Left lung (tissue), 10 donors: ENCODE measurements around the gene PCYOX1L. TPM values are rescaled to one million over a fixed set of nuclear protein-coding genes. Genes with fewer than 3 reads are reported as not detected.

Source experiments
- ATAC-seq: fragments of 200-7000 bp; cut with Tn5 transposase; one replicate; pipeline ENCODE4 v1.9.1; 2020; ENCODE audit warnings: moderate library complexity
- DNase-seq, 4 donors: peaks; one replicate each; pipeline ENCODE4 v3.0.0-alpha.2; 2013 to 2020
- H3K27ac ChIP-seq, 2 donors: fragments of 200-600 bp; sonication (generic) in 1 of 2; one replicate each; pipeline versions ENCODE4 v1.5.0 to v1.8.0; 2020 to 2021
- H3K27me3 ChIP-seq, 2 donors: fragments of 200-600 bp; sonication (generic) in 1 of 2; one replicate each; pipeline versions ENCODE4 v1.5.0 to v1.8.0; 2020 to 2021
- H3K36me3 ChIP-seq, 2 donors: fragments of 200-600 bp; sonication (generic) in 1 of 2; one replicate each; pipeline versions ENCODE4 v1.5.0 to v1.8.0; 2020 to 2021
- H3K4me1 ChIP-seq, 2 donors: fragments of 200-600 bp; one replicate each; pipeline ENCODE4 v1.8.0; 2021
- H3K4me3 ChIP-seq, 2 donors: fragments of 200-600 bp; sonication (generic) in 1 of 2; one replicate each; pipeline versions ENCODE4 v1.5.0 to v1.8.0; 2020 to 2021; ENCODE audit warnings: mild to moderate bottlenecking in 1 of 2
- H3K9me3 ChIP-seq, 2 donors: fragments of 200-600 bp; sonication (generic) in 1 of 2; one replicate each; pipeline versions ENCODE4 v1.5.0 to v1.8.0; 2020 to 2021
- intact Hi-C, 2 donors: fragments of 100-400 bp; cut with DNase I; formaldehyde crosslinking; loops; one replicate each; pipeline versions ENCODE4 v1.11.2 to v1.14.2; 2022
- polyA plus RNA-seq, 6 donors: library from polyadenylated mRNA; unstranded; fragments of 120-200 nt; gene quantifications; one replicate each; pipeline ENCODE4 v1.2.1, GENCODE V29; 2013; ENCODE audit not compliant: insufficient read length in 6 of 6
- total RNA-seq, 2 donors: library from RNA; stranded (reverse); fragmentation: NEBNext Ultra II Directional; extraction: Animal tissue kit (Norgen Biotek cat#: 25700); gene quantifications; one replicate each; pipeline ENCODE4 v1.2.1, GENCODE V29; 2021
- TF ChIP-seq, protein P1 (sequence below), 2 donors: fragments of 200-600 bp; sonication (generic) in 1 of 2; IDR thresholded peaks; one replicate each; pipeline versions ENCODE4 v1.5.0 to v1.8.0; 2021; ENCODE audit warnings: antibody characterized with exemption in 2 of 2
- donor health status: DM: no; HTN: yes; CAD: no.
- donor health status: DM: no; HTN: no; CAD: no.

PCYOX1L gene
- total and polyA plus RNA-seq, 8 donors, result 9.0 to 17.9 (median 15.8) TPM

DNA sequence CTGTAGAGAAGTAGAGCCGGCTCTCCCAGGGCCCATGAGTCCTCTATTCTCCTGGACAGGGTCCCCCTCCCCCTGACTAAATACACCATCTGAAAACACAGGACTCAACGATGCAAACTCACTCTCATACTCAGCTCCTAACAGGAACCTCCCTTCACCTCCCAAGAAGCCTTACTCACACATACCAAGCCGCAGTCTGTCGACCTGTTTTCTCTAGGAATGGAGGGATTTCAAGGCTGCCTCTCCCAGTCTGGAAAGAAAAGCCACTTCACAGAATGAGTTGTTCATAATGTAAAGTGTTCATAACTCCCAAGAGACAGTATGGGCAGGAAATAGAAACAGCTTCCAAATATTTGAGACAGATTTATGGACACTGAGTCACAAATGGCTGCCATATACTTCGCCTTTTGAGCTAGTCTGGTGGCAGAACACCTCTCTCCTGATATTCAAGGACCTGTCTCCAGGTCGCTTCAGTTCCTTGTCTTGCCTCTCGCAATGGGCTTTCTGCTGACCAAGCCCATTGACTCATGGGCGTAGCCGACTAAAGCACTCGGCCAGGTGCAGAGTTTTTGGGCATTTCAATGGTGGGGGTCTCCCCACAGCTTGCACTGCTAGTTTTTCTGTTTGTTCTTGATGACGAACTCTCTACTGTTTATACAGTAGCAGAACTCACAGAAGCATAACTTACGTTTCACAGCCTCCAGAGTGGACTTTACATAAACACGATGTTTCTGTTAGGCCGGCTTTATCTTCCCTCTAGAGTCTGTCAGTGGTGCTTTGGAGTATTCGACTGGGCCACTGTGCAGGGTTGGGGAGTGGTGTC lies 46.3 kb downstream of the PCYOX1L start:
- Histone ChIP-seq H3K27ac (peak overlapping the region in 1 of 2 donors; percentile 33), H3K9me3 (no peaks in the 10 kb centered on the region), H3K4me1 (no peaks in the 10 kb centered on the region), H3K36me3 (no peaks in the 10 kb centered on the region), H3K4me3 (no peak overlapping the region), H3K27me3 (no peaks in the 10 kb centered on the region)
- intact Hi-C loops, result no loop called here
- no peak for DNase-seq
- TF ChIP-seq, protein P1, sequence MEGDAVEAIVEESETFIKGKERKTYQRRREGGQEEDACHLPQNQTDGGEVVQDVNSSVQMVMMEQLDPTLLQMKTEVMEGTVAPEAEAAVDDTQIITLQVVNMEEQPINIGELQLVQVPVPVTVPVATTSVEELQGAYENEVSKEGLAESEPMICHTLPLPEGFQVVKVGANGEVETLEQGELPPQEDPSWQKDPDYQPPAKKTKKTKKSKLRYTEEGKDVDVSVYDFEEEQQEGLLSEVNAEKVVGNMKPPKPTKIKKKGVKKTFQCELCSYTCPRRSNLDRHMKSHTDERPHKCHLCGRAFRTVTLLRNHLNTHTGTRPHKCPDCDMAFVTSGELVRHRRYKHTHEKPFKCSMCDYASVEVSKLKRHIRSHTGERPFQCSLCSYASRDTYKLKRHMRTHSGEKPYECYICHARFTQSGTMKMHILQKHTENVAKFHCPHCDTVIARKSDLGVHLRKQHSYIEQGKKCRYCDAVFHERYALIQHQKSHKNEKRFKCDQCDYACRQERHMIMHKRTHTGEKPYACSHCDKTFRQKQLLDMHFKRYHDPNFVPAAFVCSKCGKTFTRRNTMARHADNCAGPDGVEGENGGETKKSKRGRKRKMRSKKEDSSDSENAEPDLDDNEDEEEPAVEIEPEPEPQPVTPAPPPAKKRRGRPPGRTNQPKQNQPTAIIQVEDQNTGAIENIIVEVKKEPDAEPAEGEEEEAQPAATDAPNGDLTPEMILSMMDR (IDR thresholded peaks at IDR 0.05), result no peak
- ATAC-seq, result peak; percentile 7

- intact Hi-C loops, result no loop called here
- Histone ChIP-seq H3K4me3 (no peak overlapping the region), H3K36me3 (no peaks in the 10 kb centered on the region), H3K27me3 (no peaks in the 10 kb centered on the region), H3K4me1 (no peaks in the 10 kb centered on the region), H3K27ac (peak overlapping the region; percentile 48), H3K9me3 (no peaks in the 10 kb centered on the region)
- TF ChIP-seq, protein P1 (IDR thresholded peaks at IDR 0.05), result no peak
- no peak for ATAC-seq
- no peak for DNase-seq
Observed at GRCh38 chr5:149404746-149405549, 47.1 kb downstream of the PCYOX1L start.

DNA sequence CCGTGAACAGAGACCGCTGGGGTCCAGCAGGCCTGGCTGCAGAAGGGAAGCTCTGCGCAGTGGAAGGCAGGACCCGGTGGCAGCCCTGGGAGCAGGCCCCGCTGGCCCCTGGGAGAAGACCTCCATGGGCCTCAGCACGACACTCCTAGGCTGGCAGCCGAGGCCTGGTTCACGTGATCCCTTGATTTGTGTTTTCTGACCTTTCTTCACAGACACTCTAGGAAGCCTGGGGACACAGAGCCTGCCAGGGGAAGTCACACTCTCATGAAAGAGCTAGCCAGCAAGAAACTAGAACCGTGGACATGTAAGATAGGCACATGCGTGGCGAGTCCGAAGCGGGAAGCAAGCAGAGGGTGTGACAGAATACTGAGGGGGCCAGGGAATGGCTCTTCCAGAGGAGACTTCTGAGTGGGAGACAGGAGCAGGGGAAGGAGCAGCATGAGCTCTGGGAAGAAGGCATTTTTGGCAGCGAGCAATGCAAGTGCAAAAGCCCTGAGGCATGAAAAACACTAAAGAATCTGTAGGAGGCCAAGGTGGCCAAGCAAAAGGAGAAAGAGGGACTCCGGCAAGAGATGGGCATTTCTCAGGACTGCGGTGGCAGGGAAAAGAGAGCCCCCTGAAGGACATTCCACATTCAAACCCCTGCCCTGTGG lies 47.8 kb downstream of the PCYOX1L start:
- intact Hi-C loops, result no loop called here
- H3K27ac ChIP-seq, result peak overlapping the region; percentile 48 to 59
- no peak overlapping the region for H3K4me3 ChIP-seq
- no peaks in the 10 kb centered on the region for H3K9me3 ChIP-seq
- no peaks in the 10 kb centered on the region for H3K27me3 ChIP-seq
- DNase-seq (no peak), ATAC-seq (no peak)
- TF ChIP-seq, protein P1 (IDR thresholded peaks at IDR 0.05), result no peak
- H3K4me1 ChIP-seq, result no peaks in the 10 kb centered on the region
- H3K36me3 ChIP-seq, result no peaks in the 10 kb centered on the region

DNA sequence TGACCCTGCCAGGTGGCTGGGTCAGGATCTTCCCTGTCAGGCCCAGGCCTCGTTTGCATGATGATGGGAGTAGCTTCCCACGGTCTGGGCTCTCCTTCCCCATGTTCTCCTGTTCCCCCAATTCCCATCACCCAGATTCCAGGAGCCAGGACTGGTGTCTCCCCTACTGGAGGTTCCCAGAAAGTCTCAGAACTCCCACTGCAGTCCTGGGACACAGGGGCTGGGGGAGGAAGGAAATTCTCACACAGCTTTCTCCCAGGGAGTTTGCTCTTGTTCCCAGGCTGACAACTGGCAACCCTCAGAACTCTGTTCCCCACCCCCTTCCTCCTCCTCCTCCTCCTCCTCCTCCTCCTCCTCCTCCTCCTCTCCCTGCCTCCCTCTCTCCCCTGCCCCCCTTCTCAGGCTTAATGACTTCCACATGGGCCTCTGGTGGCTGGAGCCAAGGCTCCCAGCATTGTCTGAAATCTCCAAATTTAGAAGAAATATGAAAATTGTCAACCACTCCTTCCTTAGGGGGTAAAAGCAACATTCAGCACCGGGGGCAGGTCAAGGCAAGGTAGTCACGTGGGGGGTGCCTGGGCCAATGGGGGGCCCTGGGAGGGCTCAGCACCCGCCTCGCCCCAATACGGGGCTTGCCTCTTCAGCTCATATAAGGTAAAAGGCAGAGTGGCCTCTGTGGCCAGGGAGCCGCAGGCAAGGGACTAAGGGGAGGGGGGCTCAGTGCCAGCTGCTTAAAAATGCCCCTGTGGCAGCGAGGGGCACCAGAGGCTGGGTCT lies 48.5 kb downstream of the PCYOX1L start:
- TF ChIP-seq, protein P1 (IDR thresholded peaks at IDR 0.05), result no peak
- Histone ChIP-seq H3K9me3 (no peaks in the 10 kb centered on the region), H3K36me3 (no peaks in the 10 kb centered on the region), H3K4me3 (peak overlapping the region; percentile 35 to 44), H3K4me1 (peaks cover 0 to 3% of the 10 kb centered on the region in 2 donors), H3K27me3 (no peaks in the 10 kb centered on the region), H3K27ac (peak overlapping the region; percentile 50 to 79)
- peak; percentile 75 for ATAC-seq
- intact Hi-C loops, result no loop called here
- peak in 3 of 4 donors; percentile 71 to 89 (median 77) for DNase-seq
